IPS-18c (cell line): ENCODE data around the gene AWAT1.
"Not testable (repeated sequence)": the region's sequence is repeated elsewhere in the genome, so short reads cannot be mapped to it uniquely, and the experiment has no call there.

Source experiments
- H3K4me3 ChIP-seq: 2 replicates; pipeline ENCODE4 v1.7.0; 2013; ENCODE audit warnings: low read depth, mild to moderate bottlenecking, low read length, moderate library complexity; ENCODE audit not compliant: insufficient read depth
- H3K9me3 ChIP-seq: one replicate; pipeline ENCODE4 v1.6.1; 2013; ENCODE audit warnings: mild to moderate bottlenecking, low read length, moderate library complexity; ENCODE audit not compliant: control insufficient read depth, insufficient read depth

Gene AWAT1

DNA sequence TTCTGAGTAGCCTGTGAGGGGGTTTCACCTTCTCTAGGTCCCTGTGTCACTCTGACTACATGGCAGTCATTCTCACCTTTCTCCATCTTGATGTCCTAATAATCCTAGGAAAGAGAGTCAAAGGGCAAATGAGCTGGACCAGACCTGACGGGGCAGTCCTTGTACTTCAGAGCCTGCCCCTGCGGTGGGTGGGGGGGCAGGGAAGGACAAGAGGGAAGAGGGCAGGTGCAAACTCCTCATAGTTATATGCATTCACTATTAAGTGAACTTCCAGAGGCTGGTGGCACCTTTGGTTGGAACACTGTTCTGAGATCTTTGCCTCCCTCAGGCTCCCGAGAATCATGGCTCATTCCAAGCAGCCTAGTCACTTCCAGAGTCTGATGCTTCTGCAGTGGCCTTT lies at the start of gene AWAT1:
Gene AWAT1 (plus strand): TSS at position 301 of the 400 bp plus-strand sequence. CDS start 41 bp downstream, at position 342.
- Histone ChIP-seq H3K4me3 (no peak within 1 kb of the TSS), H3K9me3 (no peaks in the 10 kb centered on the region)

DNA sequence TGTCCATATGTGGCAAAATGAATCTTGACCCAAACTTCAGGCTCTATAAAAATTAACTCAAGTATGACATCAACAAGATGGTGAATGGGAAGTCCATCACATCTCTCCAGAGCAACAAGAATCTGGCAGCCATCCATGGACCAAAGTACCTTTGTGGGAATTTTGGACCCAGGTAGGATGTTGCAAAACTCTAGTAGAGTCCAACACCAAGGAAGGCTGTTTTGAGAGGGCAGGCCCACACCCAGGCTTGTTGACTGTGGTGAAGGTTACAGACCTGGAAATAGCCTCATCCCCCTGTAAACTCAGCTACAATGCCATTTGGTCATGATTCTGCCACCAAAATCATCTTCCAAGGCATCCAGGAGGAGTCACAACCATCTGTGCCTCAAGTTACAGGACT lies 44.2 kb upstream of the AWAT1 start:
- no peak overlapping the region for H3K4me3 ChIP-seq
- H3K9me3 ChIP-seq, result no peaks in the 10 kb centered on the region

DNA sequence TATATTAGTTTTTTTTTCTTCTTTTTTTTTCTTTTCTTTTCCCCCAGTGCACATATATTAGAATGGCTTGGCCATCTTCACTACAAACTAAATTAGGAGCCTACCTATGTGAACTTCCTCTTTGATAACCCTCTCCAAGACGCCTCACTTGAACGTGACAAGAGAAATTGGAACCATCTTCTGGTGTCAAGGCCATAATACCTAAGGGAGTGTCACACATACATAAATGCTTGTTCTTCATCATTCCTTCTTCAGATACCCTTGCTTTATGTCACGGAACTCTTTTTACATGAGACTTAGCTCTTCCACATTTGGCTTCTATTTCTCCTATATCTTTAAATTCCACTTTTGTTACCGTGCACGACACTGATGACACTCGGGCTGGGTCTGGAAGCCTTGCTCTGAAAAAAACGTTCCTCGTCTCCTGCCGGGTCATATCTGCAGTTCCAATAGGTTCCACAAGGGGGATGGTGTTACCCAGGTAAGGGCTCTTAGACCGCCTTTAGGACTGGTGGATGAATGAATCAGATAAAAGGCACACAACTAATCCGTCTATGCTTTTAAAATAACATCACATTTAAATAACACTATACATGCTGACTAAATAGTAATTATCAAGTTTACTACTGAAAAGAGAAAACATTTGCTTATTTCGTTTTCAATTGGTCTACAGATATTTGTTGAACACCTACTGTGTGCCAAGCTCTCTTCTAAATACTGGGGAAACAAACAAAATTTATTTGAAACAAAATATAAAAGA lies 37.3 kb upstream of the AWAT1 start:
- no peak overlapping the region for H3K4me3 ChIP-seq
- peaks cover 2% of the 10 kb centered on the region for H3K9me3 ChIP-seq

DNA sequence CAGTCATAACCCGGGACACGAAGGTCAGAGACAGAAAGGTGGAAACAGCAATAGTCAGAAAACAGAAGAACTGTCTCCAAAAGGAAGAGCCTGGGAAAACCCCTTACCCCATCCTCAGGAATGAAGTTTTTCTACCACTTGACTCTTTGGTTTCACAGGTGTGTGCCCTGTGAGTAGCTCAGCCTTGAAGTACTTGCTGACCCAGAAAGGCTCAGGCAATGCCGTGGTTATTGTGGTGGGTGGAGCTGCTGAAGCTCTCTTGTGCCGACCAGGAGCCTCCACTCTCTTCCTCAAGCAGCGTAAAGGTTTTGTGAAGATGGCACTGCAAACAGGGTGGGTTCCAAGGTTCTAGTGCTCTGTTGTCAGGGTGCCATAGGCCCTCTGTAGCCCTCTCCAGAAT lies 32.7 kb upstream of the AWAT1 start:
- Histone ChIP-seq H3K4me3 (no peak overlapping the region), H3K9me3 (peaks cover 2% of the 10 kb centered on the region)

DNA sequence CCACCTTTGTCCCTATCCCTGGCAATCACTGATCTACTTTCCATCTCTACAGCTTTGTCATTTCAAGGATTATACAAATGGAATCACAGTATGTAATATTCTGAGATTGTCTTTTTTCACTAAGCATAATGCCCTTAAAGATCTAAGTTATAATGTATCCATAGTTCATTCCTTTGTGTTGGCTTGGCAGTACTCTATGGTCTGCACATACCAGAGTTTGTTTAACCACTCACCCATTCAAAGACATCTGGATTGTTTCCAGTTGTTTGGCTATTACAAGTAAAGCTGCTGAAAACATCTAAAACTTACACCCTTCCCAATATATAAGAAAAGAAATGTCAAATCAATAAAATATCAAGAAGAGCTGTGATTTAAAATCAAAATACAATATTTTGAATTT lies 26.0 kb upstream of the AWAT1 start:
- Histone ChIP-seq H3K4me3 (no peak overlapping the region), H3K9me3 (peaks cover 3% of the 10 kb centered on the region)

DNA sequence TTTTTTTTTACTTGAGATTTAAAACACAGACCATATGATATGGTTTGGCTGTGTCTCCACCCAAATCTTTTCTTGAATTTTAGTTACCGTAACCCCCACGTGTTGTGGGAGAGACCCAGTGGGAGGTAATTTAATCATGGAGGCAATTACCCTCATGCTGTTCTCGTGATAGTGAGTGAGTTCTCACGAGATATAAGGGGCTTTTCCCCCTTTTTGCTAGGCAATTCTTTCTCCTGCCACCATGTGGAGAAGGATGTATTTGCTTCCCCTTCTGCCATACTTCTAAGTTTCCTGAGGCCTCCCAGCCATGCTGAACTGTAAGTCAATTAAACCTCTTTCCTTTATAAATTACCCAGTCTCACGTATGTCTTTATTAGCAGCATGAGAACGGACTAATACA lies 24.9 kb upstream of the AWAT1 start:
- H3K4me3 ChIP-seq, H3K9me3 ChIP-seq: not testable (repeated sequence)

DNA sequence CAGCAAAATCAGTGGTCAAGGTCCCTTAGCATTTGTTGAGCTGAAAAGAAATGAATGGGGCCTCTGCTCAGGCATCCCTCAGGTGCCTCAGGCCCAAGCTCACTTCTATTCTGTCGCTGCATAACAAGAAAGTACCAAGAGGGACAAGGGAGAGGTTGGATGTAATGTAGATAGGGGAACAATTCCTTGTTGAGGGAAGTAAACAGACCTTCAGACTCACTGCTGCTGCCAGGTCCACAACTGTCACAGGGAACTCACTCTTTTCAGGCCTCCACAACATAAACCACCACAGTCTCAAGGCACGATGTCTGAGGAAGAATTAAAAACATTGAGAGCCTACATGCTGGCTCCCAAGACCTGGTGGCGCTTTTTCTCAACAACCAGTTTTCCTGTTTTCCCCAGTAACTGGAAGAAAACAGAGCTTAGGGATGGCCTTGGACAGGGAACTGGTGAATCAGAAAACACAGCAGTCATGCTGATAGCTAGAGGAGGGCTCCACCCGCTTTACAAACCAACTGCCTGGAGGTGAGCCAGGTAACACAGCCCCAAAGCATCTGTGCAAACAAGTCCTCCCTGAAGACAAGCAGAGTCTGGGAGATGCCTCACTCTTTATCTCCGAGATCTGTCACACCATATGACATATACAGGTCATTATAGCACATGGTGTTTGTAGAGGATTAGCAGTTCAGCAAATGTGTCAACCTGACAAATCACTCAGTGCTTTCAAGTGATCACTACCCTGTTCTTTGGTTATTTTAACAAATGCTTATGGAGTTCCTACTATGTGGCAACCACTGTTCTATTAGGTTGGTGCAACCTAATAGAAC lies 14.3 kb upstream of the AWAT1 start:
- Histone ChIP-seq H3K9me3 (peaks cover 4% of the 10 kb centered on the region), H3K4me3 (no peak overlapping the region)

DNA sequence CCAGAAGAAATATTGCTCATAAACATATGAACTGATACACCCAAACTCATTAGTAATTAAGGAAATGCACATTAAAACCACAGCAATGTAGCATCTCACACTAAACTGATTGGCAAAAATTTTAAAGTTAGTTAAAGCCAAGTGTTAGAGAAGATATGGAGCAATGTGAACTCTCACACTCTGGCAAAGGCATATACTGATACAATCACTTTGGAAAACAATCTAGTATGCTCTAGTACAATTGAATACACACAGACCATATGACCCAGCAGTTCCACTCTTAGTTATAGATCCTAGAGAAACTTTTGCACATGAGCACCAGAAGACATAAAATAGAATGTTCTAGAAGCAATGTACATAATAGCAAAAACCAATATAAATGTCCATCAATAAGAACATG lies 8.4 kb upstream of the AWAT1 start:
- peaks cover 2% of the 10 kb centered on the region for H3K9me3 ChIP-seq
- no peak overlapping the region for H3K4me3 ChIP-seq

DNA sequence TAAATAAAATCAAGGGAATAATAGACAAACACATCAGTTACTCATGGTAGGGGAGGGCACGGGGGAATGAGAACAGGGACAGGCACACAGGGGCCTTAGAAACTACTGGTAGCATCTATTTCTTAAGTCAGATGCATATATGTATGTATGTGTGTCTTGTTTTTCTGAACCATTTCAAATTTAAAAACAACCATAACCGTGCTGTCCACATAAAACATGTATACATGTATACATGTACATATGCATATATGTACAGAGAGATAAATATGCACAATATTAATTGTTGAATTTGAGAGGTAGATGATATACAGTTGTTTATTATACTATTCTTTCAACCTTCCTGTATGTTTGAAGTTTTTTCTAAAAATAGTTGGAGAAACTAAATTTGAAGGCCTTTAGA lies 7.8 kb upstream of the AWAT1 start:
- H3K4me3 ChIP-seq, result no peak overlapping the region

DNA sequence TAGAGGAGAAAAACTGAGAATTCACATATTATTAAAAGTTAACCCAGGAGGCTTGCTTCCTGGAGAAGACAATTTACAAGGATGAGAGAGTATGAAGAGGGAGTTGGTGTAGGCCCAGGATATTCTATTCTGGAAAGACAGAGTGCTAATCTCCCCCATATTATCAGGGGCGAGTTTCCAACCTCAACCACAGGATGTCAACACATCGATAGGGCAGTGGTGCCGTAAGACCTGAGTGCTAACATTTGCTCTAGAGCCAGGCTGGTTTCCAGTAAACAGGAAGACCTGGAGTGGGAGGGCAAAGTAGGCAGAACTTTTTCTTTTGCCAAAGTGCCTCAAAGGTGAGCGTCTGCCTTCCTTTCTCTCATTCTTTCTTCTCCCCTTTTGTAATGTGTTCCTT lies 2.8 kb upstream of the AWAT1 start:
- Histone ChIP-seq H3K9me3 (no peaks in the 10 kb centered on the region), H3K4me3 (no peak overlapping the region)

More for the DNA sequence above, 7.8 kb upstream of the AWAT1 start:
- no peaks in the 10 kb centered on the region for H3K9me3 ChIP-seq

DNA sequence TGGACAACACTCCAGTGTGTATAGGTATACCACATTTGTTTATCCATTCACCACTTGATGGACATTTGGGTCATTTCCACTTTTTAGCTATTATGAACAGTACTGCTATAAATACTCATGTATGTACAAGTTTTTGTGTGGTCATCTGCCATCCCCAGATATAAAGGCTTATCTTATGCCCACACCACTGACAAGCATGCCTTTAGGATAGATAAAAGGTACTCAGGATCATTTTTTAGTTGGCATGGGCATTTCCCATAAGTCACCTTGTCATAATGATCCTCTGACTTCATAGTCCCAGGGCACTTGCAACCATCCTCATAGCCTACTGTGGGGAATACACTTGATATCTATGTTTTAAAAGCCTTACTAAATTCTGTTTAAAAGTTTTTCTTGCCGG lies 6.3 kb downstream of the AWAT1 start:
- peaks cover 2% of the 10 kb centered on the region for H3K9me3 ChIP-seq

DNA sequence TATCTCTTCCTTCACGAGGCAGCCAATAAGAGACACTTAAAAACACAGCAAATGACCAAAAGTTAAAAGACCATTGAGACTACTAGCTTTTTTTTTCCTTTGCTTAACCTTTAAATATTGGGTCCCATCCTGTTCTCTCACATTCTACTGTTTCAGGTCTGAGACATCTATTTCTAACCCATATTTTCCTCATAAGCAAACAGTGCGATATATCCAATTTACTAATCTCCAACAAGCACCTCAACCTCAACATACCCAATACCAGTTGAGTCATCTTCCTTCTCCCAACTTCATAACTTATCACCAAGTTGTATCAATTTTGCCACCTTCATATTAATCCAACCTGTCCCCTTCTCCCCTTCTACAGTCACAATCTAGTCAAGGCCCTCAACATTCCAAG lies 7.0 kb downstream of the AWAT1 start:
- H3K9me3 ChIP-seq, result peaks cover 2% of the 10 kb centered on the region
- H3K4me3 ChIP-seq, result no peak overlapping the region

More for the DNA sequence above, 6.3 kb downstream of the AWAT1 start:
- no peak overlapping the region for H3K4me3 ChIP-seq

DNA sequence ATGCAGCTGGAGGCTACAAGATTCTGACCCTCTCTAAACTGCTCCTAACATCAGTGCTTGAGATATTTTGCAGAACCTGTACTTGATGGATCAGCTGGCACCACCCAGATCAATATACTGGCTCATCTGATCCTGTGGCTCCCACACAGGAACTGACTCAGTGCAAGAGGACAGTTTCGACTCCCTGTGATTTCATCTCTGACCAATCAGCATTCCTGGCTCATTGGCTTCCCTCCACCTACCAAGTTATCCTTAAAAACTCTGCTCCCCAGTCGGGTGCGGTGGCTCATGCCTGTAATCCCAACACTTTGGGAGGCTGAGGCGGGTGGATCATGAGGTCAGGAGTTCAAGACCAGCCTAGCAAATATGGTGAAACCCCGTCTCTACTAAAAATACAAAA lies 9.1 kb downstream of the AWAT1 start:
- H3K9me3 ChIP-seq, result not testable (repeated sequence)

DNA sequence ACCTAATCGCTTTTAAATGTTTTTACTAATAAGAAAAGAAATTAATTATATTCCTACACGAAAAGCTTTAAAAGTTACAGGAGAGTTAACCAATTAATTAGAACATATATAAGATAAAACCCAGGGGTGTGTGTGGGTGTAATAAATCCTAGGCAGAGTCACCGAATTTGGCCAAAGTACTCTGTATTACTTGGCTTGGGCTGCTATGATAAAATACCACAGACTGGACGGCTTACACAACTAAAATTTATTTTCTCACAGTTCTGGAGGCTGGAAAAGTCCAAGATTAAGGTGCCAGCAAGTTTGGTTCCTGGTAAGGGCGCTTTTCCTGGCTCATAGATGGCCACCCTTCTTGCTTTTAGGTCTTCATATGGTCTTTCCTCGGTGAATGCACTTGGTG lies 10.4 kb downstream of the AWAT1 start:
- no peak overlapping the region for H3K4me3 ChIP-seq
- peaks cover 2% of the 10 kb centered on the region for H3K9me3 ChIP-seq

More for the DNA sequence above, 9.1 kb downstream of the AWAT1 start:
- not testable (repeated sequence) for H3K4me3 ChIP-seq

DNA sequence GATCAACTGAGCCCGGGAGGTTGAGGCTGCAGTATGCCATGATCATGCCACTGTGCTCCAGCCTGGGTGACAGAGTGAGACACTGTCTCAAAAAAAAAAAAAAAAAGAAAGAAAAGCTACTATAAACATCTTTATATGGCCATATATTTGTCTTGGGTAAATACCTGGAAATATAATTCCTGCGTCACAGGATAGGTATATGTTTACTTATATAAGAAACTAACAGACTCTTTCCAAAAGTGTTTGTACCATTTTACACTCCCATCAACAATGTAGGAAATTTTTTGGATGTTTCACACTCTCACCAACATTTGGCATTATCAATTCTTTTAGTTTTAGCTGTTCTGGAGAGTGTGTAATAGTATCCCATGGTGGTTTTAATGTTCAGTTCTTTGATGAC lies 12.8 kb downstream of the AWAT1 start:
- Histone ChIP-seq H3K4me3 (no peak overlapping the region), H3K9me3 (no peaks in the 10 kb centered on the region)

DNA sequence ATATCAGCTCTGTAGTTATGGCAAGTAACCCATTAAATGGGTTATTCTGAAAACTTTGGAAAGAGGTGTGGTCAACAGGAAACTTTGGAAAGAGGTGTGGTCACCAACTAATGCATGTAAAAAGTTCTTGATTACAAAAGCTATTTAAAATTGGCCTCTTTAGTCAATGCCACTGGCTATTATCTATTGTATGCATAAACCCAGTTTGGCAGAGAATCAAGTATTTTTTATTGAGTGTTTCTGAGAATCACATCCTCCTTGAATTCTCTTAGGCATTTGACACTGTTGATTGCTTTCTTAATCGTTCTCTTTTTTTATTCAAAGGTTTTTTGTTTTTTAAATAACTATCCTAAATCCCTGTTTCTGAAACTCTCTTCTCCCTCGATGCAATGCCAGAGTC lies 18.0 kb downstream of the AWAT1 start:
- Histone ChIP-seq H3K9me3 (peaks cover 10% of the 10 kb centered on the region), H3K4me3 (no peak overlapping the region)

DNA sequence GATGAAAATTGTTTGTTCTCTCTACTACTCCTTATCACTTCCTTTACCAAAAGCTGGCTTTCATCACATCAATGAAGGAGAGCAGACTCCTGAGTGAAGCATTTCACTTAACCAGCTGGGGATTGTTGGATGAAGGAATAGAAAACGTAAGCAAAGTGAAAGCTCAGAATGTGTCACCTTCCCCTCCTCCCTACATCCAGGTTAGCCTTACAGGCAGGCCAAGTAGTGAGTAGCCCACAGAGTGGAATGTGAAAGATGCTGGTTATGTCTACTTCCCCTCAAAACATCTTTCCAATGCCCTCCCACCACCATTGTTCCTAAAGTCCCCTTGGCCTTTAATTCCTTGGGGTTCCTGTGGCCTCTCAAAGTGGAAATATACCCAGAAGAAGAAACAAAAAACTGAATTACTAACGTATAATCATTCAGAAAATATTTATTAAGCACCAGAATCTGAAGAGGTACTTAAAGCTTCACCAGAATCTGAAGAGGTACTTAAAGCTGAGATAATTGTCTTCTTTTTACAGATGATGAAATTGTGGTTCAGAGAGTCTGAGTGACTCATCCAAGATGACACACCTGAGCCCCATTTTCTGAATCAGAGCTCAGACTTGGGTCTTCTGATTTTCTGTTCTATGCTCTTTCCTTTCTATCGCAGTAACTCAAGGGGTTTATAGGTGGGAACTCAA lies 19.1 kb downstream of the AWAT1 start:
- no peak overlapping the region for H3K4me3 ChIP-seq

DNA sequence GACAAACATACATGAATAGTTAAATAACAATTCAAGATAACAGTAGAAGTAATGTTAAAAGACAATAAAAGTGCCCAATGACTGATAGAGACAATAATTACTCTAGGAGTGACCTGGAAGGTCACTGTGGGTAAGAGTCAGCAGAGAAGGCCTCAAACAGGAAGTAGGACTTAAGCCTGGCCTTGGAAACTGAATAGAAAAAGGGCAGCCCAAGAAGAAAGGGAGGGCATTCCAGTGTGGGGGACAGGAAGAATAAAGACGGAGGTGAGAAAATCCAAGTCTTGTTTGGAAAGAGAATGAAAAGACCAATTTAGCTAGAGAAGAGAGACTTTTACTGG lies 19.6 kb downstream of the AWAT1 start:
- peaks cover 10% of the 10 kb centered on the region for H3K9me3 ChIP-seq
- H3K4me3 ChIP-seq, result no peak overlapping the region

More for the DNA sequence above, 19.1 kb downstream of the AWAT1 start:
- H3K9me3 ChIP-seq, result peaks cover 10% of the 10 kb centered on the region
